LNCAP (cell line): ENCODE data around the gene EVPL.

Source experiments
- CTCF ChIP-seq: fragments of 450-650 bp; IDR thresholded peaks from 2 replicates; pipeline ENCODE4 v1.5.1; 2017; ENCODE audit warnings: mild to moderate bottlenecking

The EVPL gene

GRCh38 chr17:76065775-76066174 lies 38.7 kb upstream of the EVPL start:
- no peak for TF ChIP-seq CTCF

- TF ChIP-seq CTCF = no peak
These were observed 36.9 kb upstream of the EVPL start for GRCh38 chr17:76063875-76064546.

- TF ChIP-seq CTCF = no peak
These were observed 29.8 kb upstream of the EVPL start for GRCh38 chr17:76056882-76057281.

GRCh38 chr17:76054112-76054476 lies 27.0 kb upstream of the EVPL start:
- TF ChIP-seq CTCF = no peak

GRCh38 chr17:76053246-76054111 lies 26.4 kb upstream of the EVPL start:
- TF ChIP-seq CTCF = no peak

- TF ChIP-seq CTCF = no peak
These were observed 24.5 kb upstream of the EVPL start for GRCh38 chr17:76051561-76051960.

- TF ChIP-seq CTCF = no peak
These were observed 23.7 kb upstream of the EVPL start for GRCh38 chr17:76050538-76051467.
